Measurements from ENCODE around the gene RFTN2.

DNA sequence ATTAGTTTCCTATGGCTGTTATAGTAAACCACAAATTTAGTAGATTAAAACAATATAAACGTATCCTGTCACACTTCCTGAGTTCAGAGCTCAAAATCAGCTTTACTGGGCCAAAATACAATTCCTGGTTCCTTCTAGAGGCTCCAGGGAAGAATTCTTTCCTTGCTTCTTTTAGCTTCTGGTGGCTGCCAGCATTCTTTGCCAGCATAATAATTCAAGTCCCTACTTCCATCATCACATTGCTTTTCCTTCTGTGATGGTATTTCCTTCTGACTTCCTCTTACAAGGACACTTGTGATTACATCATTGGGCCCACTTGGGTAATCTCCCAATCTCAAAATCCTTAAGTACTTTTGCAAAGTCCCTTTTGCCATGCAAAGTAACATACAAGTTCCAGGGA, 118.9 kb downstream of the RFTN2 start:
- TF ChIP-seq, protein P1, sequence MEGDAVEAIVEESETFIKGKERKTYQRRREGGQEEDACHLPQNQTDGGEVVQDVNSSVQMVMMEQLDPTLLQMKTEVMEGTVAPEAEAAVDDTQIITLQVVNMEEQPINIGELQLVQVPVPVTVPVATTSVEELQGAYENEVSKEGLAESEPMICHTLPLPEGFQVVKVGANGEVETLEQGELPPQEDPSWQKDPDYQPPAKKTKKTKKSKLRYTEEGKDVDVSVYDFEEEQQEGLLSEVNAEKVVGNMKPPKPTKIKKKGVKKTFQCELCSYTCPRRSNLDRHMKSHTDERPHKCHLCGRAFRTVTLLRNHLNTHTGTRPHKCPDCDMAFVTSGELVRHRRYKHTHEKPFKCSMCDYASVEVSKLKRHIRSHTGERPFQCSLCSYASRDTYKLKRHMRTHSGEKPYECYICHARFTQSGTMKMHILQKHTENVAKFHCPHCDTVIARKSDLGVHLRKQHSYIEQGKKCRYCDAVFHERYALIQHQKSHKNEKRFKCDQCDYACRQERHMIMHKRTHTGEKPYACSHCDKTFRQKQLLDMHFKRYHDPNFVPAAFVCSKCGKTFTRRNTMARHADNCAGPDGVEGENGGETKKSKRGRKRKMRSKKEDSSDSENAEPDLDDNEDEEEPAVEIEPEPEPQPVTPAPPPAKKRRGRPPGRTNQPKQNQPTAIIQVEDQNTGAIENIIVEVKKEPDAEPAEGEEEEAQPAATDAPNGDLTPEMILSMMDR (IDR thresholded peaks at IDR 0.05 in 8 of 11, conservative IDR thresholded peaks at IDR 0.05 in 3 of 11), result no peak
- TF ChIP-seq POLR2A (IDR thresholded peaks at IDR 0.05) (no peak), POLR2AphosphoS5 (IDR thresholded peaks at IDR 0.05) (no peak)
